Karpas-422 (cell line): ENCODE data around the gene PRDX6. TPM values are rescaled to one million over a fixed set of nuclear protein-coding genes. Genes with fewer than 3 reads are reported as not detected.
"Not testable (repeated sequence)": the region's sequence is repeated elsewhere in the genome, so short reads cannot be mapped to it uniquely, and the experiment has no call there.

Experiments used
- DNase-seq: peaks from one replicate; pipeline ENCODE4 v3.0.0-alpha.2; 2015
- H2AFZ ChIP-seq: fragments of 200-600 bp; sonication (generic); 2 replicates; pipeline ENCODE4 v1.6.1; 2014; ENCODE audit warnings: antibody characterized with exemption, low read length, mixed read lengths
- H3K27ac ChIP-seq: fragments of 200-600 bp; sonication (generic); 2 replicates; pipeline ENCODE4 v1.5.1; 2014; ENCODE audit warnings: mild to moderate bottlenecking, low read length, moderate library complexity
- H3K27me3 ChIP-seq: fragments of 200-600 bp; sonication (generic); 2 replicates; pipeline ENCODE4 v1.6.1; 2014; ENCODE audit warnings: low read length, mixed read lengths
- H3K36me3 ChIP-seq: fragments of 200-600 bp; sonication (generic); 2 replicates; pipeline ENCODE4 v1.6.1; 2014; ENCODE audit warnings: low read length, mixed read lengths; ENCODE audit not compliant: insufficient read depth
- H3K4me1 ChIP-seq: fragments of 200-600 bp; sonication (generic); 2 replicates; pipeline ENCODE4 v1.6.1; 2014; ENCODE audit warnings: mild to moderate bottlenecking, low read length, mixed read lengths
- H3K4me2 ChIP-seq: fragments of 200-600 bp; sonication (generic); 2 replicates; pipeline ENCODE4 v1.6.1; 2014; ENCODE audit warnings: low read length, low read depth, mild to moderate bottlenecking; ENCODE audit not compliant: poor library complexity, severe bottlenecking
- H3K4me3 ChIP-seq: fragments of 200-600 bp; sonication (generic); 2 replicates; pipeline ENCODE4 v1.5.1; 2014; ENCODE audit warnings: mild to moderate bottlenecking, antibody characterized with exemption, low read length, mixed read lengths
- H3K79me2 ChIP-seq: fragments of 200-600 bp; sonication (generic); 2 replicates; pipeline ENCODE4 v1.6.1; 2014; ENCODE audit warnings: mild to moderate bottlenecking, low read length, mixed read lengths
- H3K9ac ChIP-seq: fragments of 200-600 bp; sonication (generic); 2 replicates; pipeline ENCODE4 v1.6.0; 2014; ENCODE audit warnings: low read length
- H3K9me2 ChIP-seq: fragments of 200-600 bp; sonication (generic), shearing (Covaris generic); replicated peaks from 2 replicates; pipeline ENCODE4 v1.6.0; 2014; ENCODE audit warnings: mild to moderate bottlenecking, low read length, moderate library complexity; ENCODE audit not compliant: insufficient read depth
- H3K9me3 ChIP-seq: fragments of 300-700, 200-600 bp; sonication (generic); 2 replicates; pipeline ENCODE4 v1.6.1; 2014; ENCODE audit warnings: low read length, mixed read lengths
- H4K20me1 ChIP-seq: fragments of 200-600 bp; sonication (generic); 2 replicates; pipeline ENCODE4 v1.6.1; 2014; ENCODE audit warnings: mild to moderate bottlenecking, antibody characterized with exemption, low read length, low read depth; ENCODE audit not compliant: insufficient read depth
- total RNA-seq: library from RNA; depleted of rRNA; stranded (reverse); fragments of >200 nt; shearing (Covaris generic); gene quantifications from 2 replicates; pipeline ENCODE4 v1.2.3, GENCODE V29; 2014; ENCODE audit warnings: low replicate concordance

The PRDX6 gene
- total RNA-seq, 1 experiment from 2014 or later = 232 TPM

- H3K9me2 ChIP-seq = no peaks in the 10 kb centered on the region
- H3K4me3 ChIP-seq = no peak overlapping the region
- no peak overlapping the region for H3K9ac ChIP-seq
- H3K9me3 ChIP-seq = no peaks in the 10 kb centered on the region; the same call in 1 of the 2 replicates
- H2AFZ ChIP-seq = no peak overlapping the region
- H3K79me2 ChIP-seq = peaks cover 3% of the 10 kb centered on the region; the same call in 1 of the 2 replicates
- no peak for DNase-seq
- H3K27ac ChIP-seq = no peak overlapping the region
- H3K36me3 ChIP-seq = no peaks in the 10 kb centered on the region
- H3K4me1 ChIP-seq = peaks cover 14% of the 10 kb centered on the region
- no peaks in the 10 kb centered on the region for H3K27me3 ChIP-seq
- no peak overlapping the region for H3K4me2 ChIP-seq
- H4K20me1 ChIP-seq = no peaks in the 10 kb centered on the region
These were observed 25.2 kb upstream of the PRDX6 start for GRCh38 chr1:173451981-173452380.

GRCh38 chr1:173453982-173454381 lies 23.2 kb upstream of the PRDX6 start:
- Histone ChIP-seq H3K4me3 (no peak overlapping the region), H3K9me3 (no peaks in the 10 kb centered on the region), H3K36me3 (no peaks in the 10 kb centered on the region), H3K9ac (no peak overlapping the region), H3K4me1 (peaks cover 4% of the 10 kb centered on the region), H3K79me2 (peaks cover 8% of the 10 kb centered on the region), H3K27me3 (no peaks in the 10 kb centered on the region), H4K20me1 (no peaks in the 10 kb centered on the region), H3K9me2 (no peaks in the 10 kb centered on the region; the same call in 1 of the 2 replicates), H3K27ac (no peak overlapping the region), H2AFZ (no peak overlapping the region), H3K4me2 (no peak overlapping the region)
- no peak for DNase-seq

GRCh38 chr1:173454966-173455524 lies 22.1 kb upstream of the PRDX6 start:
- Histone ChIP-seq H3K9me3 (no peaks in the 10 kb centered on the region), H3K36me3 (no peaks in the 10 kb centered on the region), H3K4me1 (peaks cover 4% of the 10 kb centered on the region; the same call in 1 of the 2 replicates), H4K20me1 (no peaks in the 10 kb centered on the region), H2AFZ (no peak overlapping the region), H3K9me2 (no peaks in the 10 kb centered on the region; the same call in 1 of the 2 replicates), H3K4me2 (no peak overlapping the region), H3K79me2 (peaks cover 8% of the 10 kb centered on the region), H3K9ac (no peak overlapping the region), H3K27ac (no peak overlapping the region), H3K4me3 (no peak overlapping the region), H3K27me3 (no peaks in the 10 kb centered on the region)
- no peak for DNase-seq

- H4K20me1 ChIP-seq = no peaks in the 10 kb centered on the region
- no peak overlapping the region for H3K4me3 ChIP-seq
- no peak for DNase-seq
- no peak overlapping the region for H2AFZ ChIP-seq
- H3K79me2 ChIP-seq = peaks cover 16% of the 10 kb centered on the region
- no peaks in the 10 kb centered on the region; the same call in 1 of the 2 replicates for H3K9me2 ChIP-seq
- no peaks in the 10 kb centered on the region for H3K27me3 ChIP-seq
- no peaks in the 10 kb centered on the region; the same call in 1 of the 2 replicates for H3K36me3 ChIP-seq
- H3K27ac ChIP-seq = no peak overlapping the region
- no peaks in the 10 kb centered on the region; the same call in 1 of the 2 replicates for H3K9me3 ChIP-seq
- peaks cover 1% of the 10 kb centered on the region; the same call in 1 of the 2 replicates for H3K4me1 ChIP-seq
- H3K4me2 ChIP-seq = no peak overlapping the region
- H3K9ac ChIP-seq = no peak overlapping the region
These were observed 17.2 kb upstream of the PRDX6 start for GRCh38 chr1:173459885-173460284.

- not testable (repeated sequence) for H3K9me2 ChIP-seq, H3K4me3 ChIP-seq, H3K36me3 ChIP-seq, DNase-seq, H3K4me2 ChIP-seq, H4K20me1 ChIP-seq, H3K27ac ChIP-seq, H3K9ac ChIP-seq, H3K27me3 ChIP-seq, H3K9me3 ChIP-seq, H2AFZ ChIP-seq, H3K4me1 ChIP-seq
- H3K79me2 ChIP-seq = peaks cover 17% of the 10 kb centered on the region
These were observed 14.5 kb upstream of the PRDX6 start for GRCh38 chr1:173462666-173463065.

GRCh38 chr1:173464185-173464584 lies 12.9 kb upstream of the PRDX6 start:
- H3K4me2 ChIP-seq, H3K4me3 ChIP-seq, H3K27ac ChIP-seq, H2AFZ ChIP-seq, H3K4me1 ChIP-seq, H3K27me3 ChIP-seq, H4K20me1 ChIP-seq, H3K36me3 ChIP-seq, H3K9ac ChIP-seq, H3K9me2 ChIP-seq, DNase-seq: not testable (repeated sequence)
- H3K9me3 ChIP-seq = peaks cover 10% of the 10 kb centered on the region
- H3K79me2 ChIP-seq = peaks cover 12% of the 10 kb centered on the region; the same call in 1 of the 2 replicates

- Histone ChIP-seq H3K27ac (no peak overlapping the region), H3K79me2 (peaks cover 12% of the 10 kb centered on the region; the same call in 1 of the 2 replicates), H4K20me1 (no peaks in the 10 kb centered on the region), H3K36me3 (peaks cover 11% of the 10 kb centered on the region; the same call in 1 of the 2 replicates), H3K9me3 (peaks cover 11% of the 10 kb centered on the region), H3K27me3 (no peaks in the 10 kb centered on the region), H2AFZ (no peak overlapping the region), H3K4me1 (peaks cover 8% of the 10 kb centered on the region), H3K9ac (no peak overlapping the region), H3K4me2 (no peak overlapping the region), H3K9me2 (no peaks in the 10 kb centered on the region), H3K4me3 (no peak overlapping the region)
- no peak for DNase-seq
These were observed 9.7 kb upstream of the PRDX6 start for GRCh38 chr1:173467426-173467825.

GRCh38 chr1:173469656-173470055 lies 7.5 kb upstream of the PRDX6 start:
- Histone ChIP-seq H3K9me2 (no peaks in the 10 kb centered on the region), H3K4me2 (no peak overlapping the region), H3K36me3 (peaks cover 12% of the 10 kb centered on the region; the same call in 1 of the 2 replicates), H4K20me1 (no peaks in the 10 kb centered on the region), H3K27me3 (no peaks in the 10 kb centered on the region), H3K4me3 (no peak overlapping the region), H3K27ac (no peak overlapping the region), H3K79me2 (peaks cover 12% of the 10 kb centered on the region; the same call in 1 of the 2 replicates), H3K4me1 (peaks cover 8% of the 10 kb centered on the region), H3K9me3 (peaks cover 11% of the 10 kb centered on the region), H2AFZ (no peak overlapping the region), H3K9ac (no peak overlapping the region)
- no peak for DNase-seq
